H9 (cell line): ENCODE data around the gene SLC35F3. TPM values are rescaled to one million over a fixed set of nuclear protein-coding genes. Genes with fewer than 3 reads are reported as not detected.

Experiments
- DNase-seq: peaks from one replicate; pipeline ENCODE4 v3.0.0-alpha.2; 2017
- H2AFZ ChIP-seq: one replicate; pipeline ENCODE4 v1.6.1; 2013; ENCODE audit warnings: mild to moderate bottlenecking, low read length, control low read depth, moderate library complexity
- H2AK5ac ChIP-seq: 2 replicates; pipeline ENCODE4 v1.6.1; 2013; ENCODE audit warnings: low read length, control low read depth, mixed read lengths; ENCODE audit not compliant: insufficient read length
- H2BK120ac ChIP-seq: one replicate; pipeline ENCODE4 v1.6.1; 2013; ENCODE audit warnings: low read depth, mild to moderate bottlenecking, low read length, control low read depth, inconsistent platforms; ENCODE audit not compliant: poor library complexity, severe bottlenecking
- H2BK12ac ChIP-seq: 2 replicates; pipeline ENCODE4 v1.6.1; 2013; ENCODE audit warnings: low read length, control low read depth, mixed read lengths, low read depth; ENCODE audit not compliant: insufficient read length
- H2BK15ac ChIP-seq: 2 replicates; pipeline ENCODE4 v1.6.1; 2013; ENCODE audit warnings: low read depth, low read length, control low read depth
- H2BK20ac ChIP-seq: one replicate; pipeline ENCODE4 v1.6.1; 2013; ENCODE audit warnings: low read depth, mild to moderate bottlenecking, low read length, control low read depth, inconsistent platforms; ENCODE audit not compliant: poor library complexity, severe bottlenecking
- H2BK5ac ChIP-seq: 2 replicates; pipeline ENCODE4 v1.6.1; 2013; ENCODE audit warnings: low read length, control low read depth, mixed read lengths; ENCODE audit not compliant: insufficient read length
- H3K14ac ChIP-seq: 2 replicates; pipeline ENCODE4 v1.6.1; 2013; ENCODE audit warnings: low read length, control low read depth; ENCODE audit not compliant: insufficient read depth
- H3K18ac ChIP-seq: 2 replicates; pipeline ENCODE4 v1.6.1; 2013; ENCODE audit warnings: low read depth, mild to moderate bottlenecking, mixed read lengths, low read length, control low read depth; ENCODE audit not compliant: insufficient read length
- H3K23ac ChIP-seq: 2 replicates; pipeline ENCODE4 v1.6.1; 2013; ENCODE audit warnings: low read length, control low read depth, mixed read lengths, low read depth; ENCODE audit not compliant: insufficient read length
- H3K23me2 ChIP-seq: 2 replicates; pipeline ENCODE4 v1.6.1; 2013; ENCODE audit warnings: low read depth, mild to moderate bottlenecking, mixed read lengths, low read length, control low read depth; ENCODE audit not compliant: insufficient read length, poor library complexity, severe bottlenecking
- H3K27ac ChIP-seq: 2 replicates; pipeline ENCODE4 v1.5.1; 2013; ENCODE audit warnings: low read length, control low read depth, mixed read lengths, low read depth; ENCODE audit not compliant: insufficient read length
- H3K27me3 ChIP-seq: 2 replicates; pipeline ENCODE4 v1.6.1; 2013; ENCODE audit warnings: low read length, control low read depth, inconsistent platforms; ENCODE audit not compliant: insufficient read depth
- H3K4ac ChIP-seq: 2 replicates; pipeline ENCODE4 v1.6.1; 2013; ENCODE audit warnings: low read depth, mild to moderate bottlenecking, control low read depth, inconsistent platforms, low read length, moderate library complexity
- H3K4me1 ChIP-seq: 2 replicates; pipeline ENCODE4 v1.6.1; 2013; ENCODE audit warnings: low read length, control low read depth, inconsistent platforms; ENCODE audit not compliant: insufficient read depth
- H3K4me2 ChIP-seq: 2 replicates; pipeline ENCODE4 v1.6.1; 2013; ENCODE audit warnings: low read length, control low read depth, mixed read lengths; ENCODE audit not compliant: insufficient read length, insufficient read depth
- H3K56ac ChIP-seq: 2 replicates; pipeline ENCODE4 v1.6.1; 2013; ENCODE audit warnings: low read depth, mild to moderate bottlenecking, mixed read lengths, low read length, control low read depth; ENCODE audit not compliant: insufficient read length
- H3K79me1 ChIP-seq: 2 replicates; pipeline ENCODE4 v1.6.1; 2013; ENCODE audit warnings: low read depth, mild to moderate bottlenecking, moderate library complexity, low read length, control low read depth, inconsistent platforms; ENCODE audit not compliant: insufficient read depth, poor library complexity, severe bottlenecking
- H3K79me2 ChIP-seq: 2 replicates; pipeline ENCODE4 v1.6.1; 2013; ENCODE audit warnings: low read length, control low read depth, inconsistent platforms; ENCODE audit not compliant: insufficient read depth
- H3K9ac ChIP-seq: 2 replicates; pipeline ENCODE4 v1.6.1; 2013; ENCODE audit warnings: low read length, control low read depth, mixed read lengths; ENCODE audit not compliant: insufficient read length; ENCODE audit errors: extremely low read depth
- H3K9me3 ChIP-seq: one replicate; pipeline ENCODE4 v1.6.1; 2013; ENCODE audit warnings: low read depth, low read length, inconsistent platforms; ENCODE audit not compliant: control insufficient read depth
- H3T11ph ChIP-seq: one replicate; pipeline ENCODE4 v1.6.1; 2013; ENCODE audit warnings: mild to moderate bottlenecking, low read length, control low read depth, inconsistent platforms
- H4K20me1 ChIP-seq: one replicate; pipeline ENCODE4 v1.6.1; 2013; ENCODE audit not compliant: control insufficient read depth, insufficient read length, insufficient read depth
- H4K5ac ChIP-seq: 2 replicates; pipeline ENCODE4 v1.6.1; 2013; ENCODE audit warnings: low read depth, mild to moderate bottlenecking, mixed read lengths, low read length, control low read depth; ENCODE audit not compliant: insufficient read length
- H4K8ac ChIP-seq: replicated peaks from 2 replicates; pipeline ENCODE4 v1.6.1; 2013; ENCODE audit warnings: low read length, control low read depth, mixed read lengths, low read depth; ENCODE audit not compliant: insufficient read length
- H4K91ac ChIP-seq: 2 replicates; pipeline ENCODE4 v1.6.1; 2013; ENCODE audit warnings: low read depth, mild to moderate bottlenecking, moderate library complexity, mixed read lengths, low read length, control low read depth; ENCODE audit not compliant: insufficient read length
- H3K27ac Mint-ChIP-seq, 3 experiments: 2 replicates in 2 of 3; 3 replicates in 1 of 3; pipeline ENCODE4 v1.8.0; 2020 to 2021; ENCODE audit warnings: mixed read lengths in 3 of 3, mild to moderate bottlenecking in 1 of 3, moderate library complexity in 1 of 3
- H3K27me3 Mint-ChIP-seq: 2 replicates; pipeline ENCODE4 v1.8.0; 2021; ENCODE audit warnings: low read depth, mild to moderate bottlenecking, moderate library complexity, mixed read lengths
- H3K36me3 Mint-ChIP-seq, 3 experiments: 2 replicates in 2 of 3; 3 replicates in 1 of 3; pipeline ENCODE4 v1.8.0; 2020 to 2021; ENCODE audit warnings: low read depth in 3 of 3, mixed read lengths in 3 of 3; ENCODE audit not compliant: insufficient read depth in 1 of 3
- H3K4me1 Mint-ChIP-seq, 2 experiments: 2 replicates each; pipeline ENCODE4 v1.8.0; 2020; ENCODE audit warnings: mixed read lengths in 2 of 2
- H3K4me3 Mint-ChIP-seq, 2 experiments: 2 replicates in 1 of 2; 3 replicates in 1 of 2; pipeline ENCODE4 v1.8.0; 2020 to 2021; ENCODE audit warnings: mild to moderate bottlenecking in 2 of 2, mixed read lengths in 2 of 2, moderate library complexity in 1 of 2
- H3K9me3 Mint-ChIP-seq, 2 experiments: 2 replicates in 1 of 2; 3 replicates in 1 of 2; pipeline ENCODE4 v1.8.0; 2020; ENCODE audit warnings: mild to moderate bottlenecking in 2 of 2, mixed read lengths in 2 of 2, moderate library complexity in 1 of 2
- WGBS: extraction: QIAGEN DNeasy Blood & Tissue Kit; methylation state at CpG from one replicate; pipeline ENCODE4 v1.1.7; 2013; ENCODE audit warnings: missing lambda C conversion rate, low lambda C conversion rate, mixed read lengths; ENCODE audit not compliant: insufficient read length; ENCODE audit errors: extremely low coverage; 5-methylcytosine and 5-hydroxymethylcytosine counted together
- total RNA-seq: library from RNA; stranded (reverse); gene quantifications from 2 replicates; pipeline ENCODE4 v1.2.1, GENCODE V29; 2021
- TF ChIP-seq, protein P1 (sequence below): fragments of 200-600 bp; sonication (generic); conservative IDR thresholded peaks from 3 replicates; pipeline ENCODE4 v1.8.0; 2021; ENCODE audit warnings: antibody characterized with exemption, mild to moderate bottlenecking

SLC35F3 gene
- total RNA-seq, 1 experiment from 2014 or later: 0.81 TPM

DNA sequence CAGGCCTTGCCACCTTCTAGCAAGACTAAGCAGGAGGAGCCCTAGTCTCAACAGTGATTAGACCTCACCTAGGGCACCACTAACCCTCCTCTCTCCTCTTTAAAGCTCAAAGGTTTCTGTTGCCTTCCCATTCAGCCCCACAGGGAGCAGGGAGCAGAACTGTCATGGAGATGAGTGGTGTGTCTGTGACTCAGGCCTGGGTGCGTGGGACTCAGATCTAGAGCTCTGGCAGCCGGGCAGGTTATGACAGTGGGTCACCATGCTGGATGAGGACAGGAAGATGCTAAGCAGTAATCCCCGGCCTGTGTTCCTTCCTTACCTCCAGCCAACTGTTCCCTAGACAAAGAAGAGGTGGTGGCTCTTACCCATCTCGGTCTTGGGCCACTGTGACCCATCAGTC, 408.7 kb downstream of the SLC35F3 start:
- Histone ChIP-seq H3K9ac (no peak overlapping the region), H3K4ac (no peak overlapping the region), H4K5ac (no peak overlapping the region), H3K79me2 (no peaks in the 10 kb centered on the region), H2AK5ac (no peak overlapping the region), H2BK15ac (no peak overlapping the region), H2BK12ac (no peak overlapping the region), H2AFZ (no peak overlapping the region), H3K27me3 (no peaks in the 10 kb centered on the region), H4K91ac (no peak overlapping the region), H2BK20ac (no peak overlapping the region), H3K23ac (no peak overlapping the region), H4K8ac (no peak overlapping the region), H2BK5ac (no peak overlapping the region), H3K79me1 (no peaks in the 10 kb centered on the region), H3K18ac (no peak overlapping the region), H3K23me2 (no peaks in the 10 kb centered on the region), H3K9me3 (no peaks in the 10 kb centered on the region), H3K4me1 (peaks cover 4% of the 10 kb centered on the region; the same call in 1 of the 2 replicates), H4K20me1 (no peaks in the 10 kb centered on the region), H3K4me2 (no peak overlapping the region), H3K56ac (no peak overlapping the region), H3K27ac (no peak overlapping the region), H3T11ph (no peak overlapping the region), H3K14ac (no peak overlapping the region), H2BK120ac (no peak overlapping the region)
- TF ChIP-seq, protein P1, sequence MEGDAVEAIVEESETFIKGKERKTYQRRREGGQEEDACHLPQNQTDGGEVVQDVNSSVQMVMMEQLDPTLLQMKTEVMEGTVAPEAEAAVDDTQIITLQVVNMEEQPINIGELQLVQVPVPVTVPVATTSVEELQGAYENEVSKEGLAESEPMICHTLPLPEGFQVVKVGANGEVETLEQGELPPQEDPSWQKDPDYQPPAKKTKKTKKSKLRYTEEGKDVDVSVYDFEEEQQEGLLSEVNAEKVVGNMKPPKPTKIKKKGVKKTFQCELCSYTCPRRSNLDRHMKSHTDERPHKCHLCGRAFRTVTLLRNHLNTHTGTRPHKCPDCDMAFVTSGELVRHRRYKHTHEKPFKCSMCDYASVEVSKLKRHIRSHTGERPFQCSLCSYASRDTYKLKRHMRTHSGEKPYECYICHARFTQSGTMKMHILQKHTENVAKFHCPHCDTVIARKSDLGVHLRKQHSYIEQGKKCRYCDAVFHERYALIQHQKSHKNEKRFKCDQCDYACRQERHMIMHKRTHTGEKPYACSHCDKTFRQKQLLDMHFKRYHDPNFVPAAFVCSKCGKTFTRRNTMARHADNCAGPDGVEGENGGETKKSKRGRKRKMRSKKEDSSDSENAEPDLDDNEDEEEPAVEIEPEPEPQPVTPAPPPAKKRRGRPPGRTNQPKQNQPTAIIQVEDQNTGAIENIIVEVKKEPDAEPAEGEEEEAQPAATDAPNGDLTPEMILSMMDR: no peak
- no peaks in the 10 kb centered on the region for H3K9me3 Mint-ChIP-seq
- peaks cover 27 to 29% of the 10 kb centered on the region in 2 experiments for H3K4me1 Mint-ChIP-seq
- no peaks in the 10 kb centered on the region; a peak in 2 of 7 replicates for H3K36me3 Mint-ChIP-seq
- H3K4me3 Mint-ChIP-seq: no peak overlapping the region
- DNase-seq: no peak
- peak overlapping the region in 1 of 3 experiments; percentile 37; a peak in 1 of 7 replicates for H3K27ac Mint-ChIP-seq
- H3K27me3 Mint-ChIP-seq: peaks cover 12% of the 10 kb centered on the region
- WGBS: no CpG with 5 or more reads among the region's 4 CpGs
